GM12875 (cell line): ENCODE results near the gene TLE4.
"Not testable (repeated sequence)": the region's sequence is repeated elsewhere in the genome, so short reads cannot be mapped to it uniquely, and the experiment has no call there.

ENCODE experiments used
- H3K4me3 ChIP-seq: one replicate; pipeline ENCODE4 v1.5.1; 2011; ENCODE audit warnings: low read depth, low read length, control low read depth
- TF ChIP-seq, protein P1 (sequence below): IDR thresholded peaks from 2 replicates; pipeline ENCODE4 v1.5.1; 2011; ENCODE audit warnings: low read depth, mild to moderate bottlenecking, control low read depth, inconsistent platforms, low read length, moderate library complexity, borderline replicate concordance; ENCODE audit not compliant: insufficient read depth

TLE4 gene

DNA sequence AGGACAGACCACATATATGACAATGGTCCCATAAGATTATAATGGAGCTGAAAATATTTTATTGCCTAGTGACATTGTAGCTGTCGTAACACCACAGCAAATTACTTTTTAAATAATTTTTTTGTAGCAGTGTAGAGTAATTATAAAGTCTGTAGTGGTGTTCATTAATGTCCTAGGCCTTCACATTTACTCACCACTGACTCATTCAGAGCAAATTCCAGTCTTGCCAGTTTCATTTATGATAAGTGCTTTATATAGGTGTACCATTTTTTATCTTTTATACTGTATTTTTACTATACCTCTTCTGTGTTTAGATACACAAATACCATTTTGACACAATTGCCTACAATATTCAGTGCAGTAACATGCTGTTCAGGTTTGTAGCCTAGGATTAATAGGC lies 67.6 kb downstream of the TLE4 start:
- TF ChIP-seq, protein P1, sequence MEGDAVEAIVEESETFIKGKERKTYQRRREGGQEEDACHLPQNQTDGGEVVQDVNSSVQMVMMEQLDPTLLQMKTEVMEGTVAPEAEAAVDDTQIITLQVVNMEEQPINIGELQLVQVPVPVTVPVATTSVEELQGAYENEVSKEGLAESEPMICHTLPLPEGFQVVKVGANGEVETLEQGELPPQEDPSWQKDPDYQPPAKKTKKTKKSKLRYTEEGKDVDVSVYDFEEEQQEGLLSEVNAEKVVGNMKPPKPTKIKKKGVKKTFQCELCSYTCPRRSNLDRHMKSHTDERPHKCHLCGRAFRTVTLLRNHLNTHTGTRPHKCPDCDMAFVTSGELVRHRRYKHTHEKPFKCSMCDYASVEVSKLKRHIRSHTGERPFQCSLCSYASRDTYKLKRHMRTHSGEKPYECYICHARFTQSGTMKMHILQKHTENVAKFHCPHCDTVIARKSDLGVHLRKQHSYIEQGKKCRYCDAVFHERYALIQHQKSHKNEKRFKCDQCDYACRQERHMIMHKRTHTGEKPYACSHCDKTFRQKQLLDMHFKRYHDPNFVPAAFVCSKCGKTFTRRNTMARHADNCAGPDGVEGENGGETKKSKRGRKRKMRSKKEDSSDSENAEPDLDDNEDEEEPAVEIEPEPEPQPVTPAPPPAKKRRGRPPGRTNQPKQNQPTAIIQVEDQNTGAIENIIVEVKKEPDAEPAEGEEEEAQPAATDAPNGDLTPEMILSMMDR = no peak
- H3K4me3 ChIP-seq = no peak overlapping the region

DNA sequence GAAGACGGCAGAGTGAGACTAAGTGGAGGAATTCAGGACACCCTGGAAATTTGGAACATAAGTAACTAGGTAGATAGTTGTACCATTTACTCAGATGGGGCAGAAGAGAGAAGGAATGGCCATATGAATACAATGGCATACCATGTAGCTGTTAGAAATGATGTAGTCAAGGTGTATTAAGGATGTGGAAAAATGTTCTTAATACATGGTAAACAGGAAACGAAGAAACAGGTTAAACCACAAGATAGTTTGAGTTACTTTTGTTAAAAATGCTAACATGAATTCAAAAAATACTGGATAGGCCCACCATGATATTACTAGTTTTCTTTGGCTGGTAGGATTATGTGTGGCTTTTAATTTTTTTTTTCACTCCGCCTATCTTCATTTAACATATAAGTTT lies 68.3 kb downstream of the TLE4 start:
- not testable (repeated sequence) for H3K4me3 ChIP-seq

DNA sequence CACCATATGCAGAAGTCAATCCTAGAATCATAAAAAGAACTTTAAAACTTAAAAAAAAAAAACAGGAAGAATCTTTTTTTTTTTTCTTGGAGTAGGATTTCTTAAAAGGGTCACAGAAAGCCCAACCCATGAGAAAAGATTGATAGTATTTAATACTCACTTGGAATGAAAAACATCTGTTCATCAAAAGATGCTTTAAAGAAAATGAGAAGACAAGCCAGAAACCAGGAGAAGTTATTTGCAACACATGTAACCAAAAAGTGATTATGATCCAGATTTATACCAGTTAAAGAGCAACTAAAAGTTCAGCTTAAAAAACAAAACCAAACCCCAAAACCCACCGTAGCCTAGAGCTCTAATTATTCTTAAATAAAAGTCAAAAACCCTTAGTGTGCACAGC lies 69.3 kb downstream of the TLE4 start:
- no peak overlapping the region for H3K4me3 ChIP-seq
- TF ChIP-seq, protein P1 = no peak

DNA sequence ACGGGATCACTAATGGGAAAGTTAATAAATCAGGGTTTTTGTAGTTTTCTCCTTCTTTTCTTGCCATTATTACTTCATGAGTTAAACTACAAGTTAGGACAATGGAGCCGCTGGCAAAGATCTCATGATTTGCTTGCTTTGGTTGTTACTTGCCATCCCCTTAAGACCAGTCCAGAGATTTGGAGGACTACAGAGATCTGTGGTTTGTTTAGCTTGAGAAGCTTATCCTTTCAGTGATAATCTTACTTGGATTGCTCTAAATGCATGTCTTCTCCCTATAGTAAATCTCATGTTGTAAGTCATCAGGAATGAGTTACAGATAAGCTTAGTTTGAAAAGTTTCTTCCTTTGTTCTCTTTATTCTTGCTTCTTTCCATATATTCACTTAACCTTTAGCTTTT lies 70.9 kb downstream of the TLE4 start:
- H3K4me3 ChIP-seq = no peak overlapping the region
- TF ChIP-seq, protein P1 = no peak

DNA sequence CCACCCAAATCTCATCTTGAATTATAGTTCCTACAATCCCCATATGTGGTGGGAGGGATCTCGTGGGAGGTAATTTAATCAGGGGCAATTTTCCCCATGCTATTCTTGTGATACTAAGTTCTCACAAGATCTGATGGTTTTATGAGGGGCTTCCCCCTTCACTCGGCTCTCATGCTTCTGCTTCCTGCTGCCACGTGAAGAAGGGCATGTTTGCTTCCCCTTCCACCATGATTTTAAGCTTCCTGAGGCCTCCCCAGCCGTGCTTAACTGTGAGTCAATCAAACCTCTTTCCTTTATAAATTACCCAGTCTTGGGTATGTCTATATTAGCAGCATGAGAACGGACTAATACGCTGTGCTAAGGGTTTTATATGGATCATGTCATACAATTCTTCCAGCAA lies 72.3 kb downstream of the TLE4 start:
- no peak overlapping the region for H3K4me3 ChIP-seq
- TF ChIP-seq, protein P1 = no peak

DNA sequence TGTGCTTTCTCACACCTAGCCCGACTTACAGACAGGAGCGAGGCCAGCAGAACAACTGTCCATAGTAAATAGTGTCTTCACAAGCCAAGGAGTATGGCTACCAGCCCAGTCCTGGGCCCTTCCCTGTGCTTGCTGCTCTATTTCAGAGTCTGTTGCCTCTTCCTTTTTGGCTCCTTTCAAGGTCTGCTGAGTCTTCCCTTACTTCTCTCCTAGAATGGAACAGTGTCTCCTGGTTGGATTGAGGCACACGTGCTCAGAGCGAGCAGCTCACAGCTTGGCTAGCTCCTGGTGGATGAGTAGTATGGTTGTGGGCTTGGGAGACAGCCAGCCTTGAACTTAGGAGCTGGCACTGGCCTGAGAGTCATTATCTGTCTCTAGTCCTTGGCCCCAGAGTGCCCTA lies 72.8 kb downstream of the TLE4 start:
- TF ChIP-seq, protein P1 = no peak
- H3K4me3 ChIP-seq = no peak overlapping the region

DNA sequence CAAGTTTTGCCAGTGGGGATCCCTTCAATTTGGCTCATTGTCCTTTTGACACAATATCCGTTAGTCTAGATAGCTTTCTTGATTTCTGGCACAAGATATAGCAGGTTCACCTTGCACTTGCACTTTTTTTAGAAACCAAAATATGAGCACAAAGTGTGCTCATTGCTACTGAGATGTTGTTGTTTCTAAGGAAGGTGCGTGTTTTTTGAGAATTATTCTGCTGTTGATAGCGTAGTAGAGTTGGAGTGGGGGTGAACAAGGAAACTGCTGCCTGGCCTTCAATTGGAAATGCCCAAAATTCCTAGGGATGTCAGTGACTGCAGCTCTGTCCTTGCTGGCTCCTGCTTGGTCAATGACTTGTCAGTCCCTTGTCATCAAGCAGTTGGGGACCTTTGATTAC lies 73.3 kb downstream of the TLE4 start:
- TF ChIP-seq, protein P1 = no peak
- no peak overlapping the region for H3K4me3 ChIP-seq

DNA sequence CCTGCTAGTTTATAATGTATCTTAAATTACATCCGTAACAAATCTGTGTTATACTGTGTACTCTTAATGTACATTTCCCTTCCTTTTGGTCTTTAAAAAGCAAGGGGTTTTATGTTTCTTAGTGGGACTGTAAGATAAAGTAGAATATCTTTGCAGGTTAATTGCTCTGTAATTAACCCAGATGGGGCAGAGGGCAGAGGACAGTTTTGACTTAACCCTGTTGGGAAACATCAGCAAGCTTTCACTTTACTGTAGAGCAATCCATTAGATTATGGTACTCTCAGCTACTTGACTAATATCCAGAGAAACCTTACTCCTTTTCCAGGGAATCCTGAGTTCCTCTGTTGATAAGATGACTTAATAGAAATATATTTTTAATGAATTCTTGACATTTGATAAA lies 74.3 kb downstream of the TLE4 start:
- TF ChIP-seq, protein P1 = no peak
- H3K4me3 ChIP-seq = no peak overlapping the region
